HG03342 (cell line): Measurements from ENCODE around the gene KLRC2.
"Not testable (repeated sequence)": the region's sequence is repeated elsewhere in the genome, so short reads cannot be mapped to it uniquely, and the experiment has no call there.

Source experiments
- ATAC-seq: cut with Tn5 transposase; IDR thresholded peaks from one replicate; pipeline ENCODE4 v1.9.1; 2021; ENCODE audit warnings: mild to moderate bottlenecking, moderate library complexity; ENCODE audit not compliant: unreplicated experiment

KLRC2 gene

DNA sequence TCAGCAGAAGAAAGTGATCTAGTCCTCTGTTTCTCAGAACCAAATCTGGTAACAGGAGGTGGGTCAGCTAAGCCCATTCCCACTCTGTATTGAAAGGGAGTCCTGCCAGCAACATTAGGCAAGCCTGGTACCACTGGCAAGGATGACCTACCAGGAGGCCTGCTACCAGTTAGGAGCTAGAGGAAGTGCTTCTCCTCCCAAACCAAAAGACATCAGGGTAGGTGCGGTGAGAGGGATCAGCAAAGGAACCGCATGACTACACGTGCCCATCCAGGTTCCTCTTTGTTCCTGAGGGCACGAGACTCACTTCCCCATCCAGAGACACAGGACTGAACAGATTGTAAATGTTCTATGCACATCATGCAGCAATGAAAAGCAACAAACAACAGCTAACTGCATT lies 29.1 kb downstream of the KLRC2 start:
- ATAC-seq, result no peak

DNA sequence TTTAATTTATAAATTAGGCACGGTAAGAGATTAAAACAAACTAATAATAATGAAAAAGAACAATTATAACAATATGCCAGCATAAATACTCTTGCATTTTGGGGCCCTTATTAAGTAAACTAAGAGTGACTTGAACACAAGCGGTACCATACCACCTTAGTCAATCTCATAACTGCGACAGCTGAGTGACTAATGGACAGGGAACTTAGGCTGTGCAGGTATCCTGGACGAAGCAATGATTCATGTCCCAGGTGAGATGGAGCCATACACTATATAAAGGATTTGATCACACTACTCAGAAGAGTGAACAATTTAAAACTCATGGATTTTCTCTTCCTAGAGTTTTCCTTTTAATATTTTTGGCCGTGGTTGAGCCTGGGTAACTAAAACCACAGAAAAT lies 30.5 kb downstream of the KLRC2 start:
- ATAC-seq, result no peak

DNA sequence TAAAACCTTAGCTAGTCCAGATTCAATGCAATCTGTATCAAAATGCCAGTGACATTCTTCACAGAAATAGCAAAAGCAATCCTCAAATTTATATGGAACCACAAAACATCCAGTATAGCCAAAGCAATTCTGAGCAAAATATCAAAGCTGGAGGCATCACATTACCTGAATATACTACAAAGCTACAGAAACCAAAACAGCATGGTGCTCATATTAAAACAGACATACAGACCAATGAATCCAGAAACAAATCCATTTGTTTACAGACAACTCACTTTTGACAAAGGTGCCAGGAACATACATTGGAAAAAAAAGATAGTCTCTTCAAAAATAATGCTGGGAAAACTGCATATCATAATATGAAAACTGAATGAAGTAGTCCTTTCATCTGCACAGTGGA lies 31.0 kb downstream of the KLRC2 start:
- ATAC-seq, result no peak

DNA sequence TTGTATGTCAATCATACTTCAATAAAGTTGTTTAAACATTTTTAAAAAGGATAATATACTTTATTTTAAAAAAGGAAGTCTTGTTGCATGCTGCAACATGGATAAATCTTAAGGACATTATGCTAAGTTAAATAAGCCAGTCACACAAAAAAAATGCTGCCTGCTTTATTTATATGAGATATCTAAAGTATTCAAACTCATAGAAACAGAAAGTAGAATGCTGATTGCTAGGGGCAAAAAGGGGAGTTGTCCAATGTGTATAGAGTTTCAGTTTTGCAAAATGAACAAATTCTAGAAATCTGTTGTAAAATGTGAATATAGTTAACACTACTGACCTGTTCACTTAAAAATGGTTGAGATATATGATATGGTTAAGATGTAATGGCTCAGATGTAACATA lies 35.0 kb downstream of the KLRC2 start:
- ATAC-seq, result no peak

DNA sequence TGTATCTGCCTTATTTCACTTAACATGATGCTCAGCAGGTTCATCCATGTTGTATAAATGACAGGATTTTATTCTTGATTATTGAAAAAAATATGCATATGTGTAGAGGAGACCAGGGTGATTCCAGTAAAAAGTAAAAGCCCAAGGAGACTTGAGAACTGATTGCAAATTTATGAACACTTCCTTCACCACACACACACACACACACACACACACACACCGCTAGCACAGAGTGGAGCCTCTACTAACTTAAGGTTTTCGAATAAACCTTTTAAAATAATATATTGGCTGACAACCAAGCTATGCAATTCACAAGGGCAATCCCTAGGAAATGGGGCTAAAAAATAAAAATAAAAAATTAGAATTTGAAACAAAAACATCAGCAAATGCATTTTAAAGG lies 37.6 kb downstream of the KLRC2 start:
- no peak for ATAC-seq

DNA sequence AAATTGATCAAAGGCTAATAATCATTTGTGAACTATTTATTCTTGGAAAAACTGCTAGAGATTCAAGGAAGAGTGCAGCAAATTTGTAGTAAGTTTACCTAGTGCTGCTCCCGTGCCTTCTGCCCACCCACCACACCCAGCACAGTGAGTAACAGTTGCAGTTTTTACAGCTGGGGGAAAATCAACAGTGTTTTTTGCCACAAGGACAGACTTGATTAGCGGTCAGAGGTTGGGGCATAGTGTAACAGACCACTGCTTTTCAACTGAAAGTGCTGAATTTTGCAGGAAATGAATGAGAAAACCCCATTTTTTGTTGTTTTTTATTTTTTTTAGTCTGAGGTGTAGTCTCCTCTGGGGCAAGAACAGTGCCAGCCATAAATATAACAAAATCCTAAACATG lies 38.5 kb downstream of the KLRC2 start:
- ATAC-seq, result no peak

DNA sequence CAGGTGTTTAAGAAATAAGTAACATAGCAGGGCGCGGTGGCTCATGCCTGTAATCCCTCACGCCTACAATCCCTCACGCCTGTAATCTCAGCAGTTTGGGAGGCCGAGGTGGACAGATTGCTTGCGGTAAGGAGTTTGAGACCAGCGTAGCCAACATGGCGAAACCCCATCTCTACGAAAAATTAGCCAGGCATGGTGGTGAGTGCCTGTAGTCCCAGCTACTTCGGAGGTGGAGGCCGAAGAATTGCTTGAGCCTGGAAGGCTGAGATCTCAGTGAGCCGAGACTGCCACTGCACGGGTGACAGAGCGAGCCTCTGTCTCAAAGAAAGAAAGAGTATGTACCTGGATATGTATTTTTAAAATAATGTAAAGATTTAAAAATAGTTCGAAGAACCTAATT lies 39.6 kb downstream of the KLRC2 start:
- not testable (repeated sequence) for ATAC-seq

DNA sequence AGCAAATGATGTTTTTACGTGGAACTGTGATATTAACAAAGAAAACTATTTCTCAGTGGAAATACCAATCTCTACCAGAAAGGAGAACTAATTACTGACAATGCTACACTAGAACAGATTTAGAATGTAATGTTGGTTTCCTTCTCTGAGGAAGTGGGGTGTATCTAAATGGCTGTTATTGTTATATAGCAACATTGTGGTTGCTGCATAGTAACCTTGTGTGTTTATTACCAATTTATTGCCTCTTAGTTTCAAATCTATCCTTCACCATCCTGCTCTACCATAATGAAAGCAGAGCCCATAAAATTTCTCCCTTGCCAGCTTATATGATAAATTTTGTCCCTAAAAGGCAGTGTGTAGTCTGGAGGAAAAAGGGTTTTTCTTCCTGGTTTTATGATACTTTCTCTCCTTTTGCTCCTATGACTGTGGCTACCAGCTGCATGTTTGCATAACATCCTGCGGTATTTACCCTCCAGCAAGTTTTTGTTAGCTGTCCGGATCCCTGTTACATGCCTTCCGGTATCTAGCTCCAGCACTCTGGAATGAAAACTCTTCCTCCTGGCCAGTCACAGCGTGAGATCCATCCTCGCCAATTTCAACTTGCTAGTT lies 40.3 kb downstream of the KLRC2 start:
- peak; percentile 90 for ATAC-seq

DNA sequence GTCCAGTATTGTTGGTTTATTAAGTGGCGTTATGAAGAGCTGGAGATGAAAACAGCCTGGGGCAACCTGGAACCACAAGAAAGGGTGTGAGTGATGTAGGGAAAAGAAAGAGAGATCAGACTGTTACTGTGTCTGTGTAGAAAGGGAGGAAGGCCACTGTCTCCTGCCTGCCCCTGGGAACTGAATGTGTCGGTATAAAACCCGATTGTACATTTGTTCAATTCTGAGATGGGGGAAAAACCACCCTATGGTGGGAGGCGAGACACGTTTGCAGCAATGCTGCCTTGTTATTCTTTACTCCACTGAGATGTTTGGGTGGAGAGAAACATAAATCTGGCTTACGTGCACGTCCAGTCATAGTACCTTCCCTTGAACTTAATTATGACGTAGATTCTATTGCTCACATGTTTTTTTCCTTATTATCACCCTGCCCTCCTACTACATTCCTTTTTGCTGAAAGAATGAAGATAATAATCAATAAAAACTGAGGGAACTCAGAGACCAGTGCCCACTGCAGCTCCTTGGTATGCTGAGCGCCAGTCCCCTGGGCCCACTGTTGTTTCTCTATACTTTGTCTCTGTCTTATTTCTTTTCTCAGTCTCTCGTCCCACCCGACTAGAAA lies 41.2 kb downstream of the KLRC2 start:
- ATAC-seq, result not testable (repeated sequence)

DNA sequence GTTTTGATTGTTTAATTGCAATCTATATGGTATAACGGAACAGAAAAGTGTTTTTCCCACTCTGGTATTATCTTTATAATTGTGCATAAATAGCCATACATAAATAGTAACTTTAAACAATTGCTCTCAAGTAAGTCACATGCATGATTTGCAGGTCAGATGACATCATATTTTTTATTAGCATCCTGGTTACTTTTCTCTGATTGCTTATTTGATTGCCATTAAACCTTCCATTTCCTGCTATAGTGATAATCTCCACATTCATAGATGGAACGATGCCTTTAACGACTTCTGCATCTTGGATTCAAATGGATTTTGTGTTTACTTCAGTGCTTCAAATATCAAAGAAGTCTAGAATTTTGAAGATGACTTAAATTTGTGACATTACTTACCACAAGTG lies 42.5 kb downstream of the KLRC2 start:
- no peak for ATAC-seq

DNA sequence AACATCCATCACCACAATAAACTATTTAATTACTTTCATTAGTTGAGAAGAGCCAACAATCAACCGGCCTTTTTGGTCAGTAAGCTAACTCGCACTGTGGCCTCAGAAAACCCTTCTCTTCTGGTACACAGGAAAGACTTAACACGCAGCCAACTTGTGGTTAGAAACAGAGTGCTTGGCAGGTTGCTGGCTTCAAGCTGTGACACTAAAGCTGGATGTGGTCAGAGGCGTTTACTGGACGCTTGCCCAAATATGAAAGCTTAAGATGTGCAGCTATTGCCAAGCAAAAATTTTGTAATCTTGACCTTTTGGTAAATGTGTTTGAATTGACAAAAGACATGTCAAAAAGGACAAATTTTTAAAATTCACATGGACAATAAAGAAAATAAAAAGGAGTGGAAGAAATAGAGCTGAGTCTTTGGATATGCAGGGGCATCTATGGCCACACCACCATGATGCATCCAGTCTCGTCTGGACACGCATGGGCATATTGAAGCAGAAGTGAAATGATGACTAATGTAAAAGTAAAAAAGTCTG lies 43.3 kb downstream of the KLRC2 start:
- ATAC-seq, result peak; percentile 66

DNA sequence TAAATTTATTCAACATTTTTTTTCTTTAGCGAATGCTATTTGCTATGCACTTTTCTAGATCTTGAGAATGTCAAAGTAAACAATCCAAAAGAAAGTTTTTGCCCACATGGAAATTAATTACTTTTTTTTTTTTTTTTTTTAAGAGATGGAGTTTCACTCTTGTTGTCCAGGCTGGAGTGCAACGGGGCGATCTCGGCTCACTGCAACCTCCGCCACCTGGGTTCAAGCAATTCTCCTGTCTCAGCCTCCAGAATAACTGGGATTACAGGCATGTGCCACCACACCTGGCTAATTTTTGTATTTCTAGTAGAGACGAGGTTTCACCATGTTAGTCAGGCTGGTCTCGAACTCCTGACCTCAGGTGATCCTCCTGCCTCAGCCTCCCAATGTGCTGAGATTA lies 44.8 kb downstream of the KLRC2 start:
- ATAC-seq, result not testable (repeated sequence)

DNA sequence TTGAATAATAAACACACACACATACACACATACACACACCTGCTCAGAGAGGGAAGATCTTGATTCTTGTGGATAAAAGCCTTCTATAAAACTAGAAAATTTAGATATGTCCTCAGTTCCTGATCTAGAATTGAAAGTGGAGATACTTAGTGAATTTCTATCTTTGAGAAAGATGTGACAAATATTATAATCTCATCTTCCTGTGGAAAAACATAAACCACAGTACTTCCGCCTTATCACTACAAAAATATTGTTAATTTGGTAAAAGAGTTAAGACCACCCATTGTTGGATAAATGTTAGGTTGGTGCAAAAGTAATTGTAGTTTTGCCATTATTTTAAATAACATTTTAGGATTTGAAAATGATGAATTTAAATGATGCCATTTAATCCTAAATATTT lies 45.9 kb downstream of the KLRC2 start, which contains the start of gene KLRK1:
TSS of gene KLRK1 (minus strand) at position 138 of the 400 bp plus-strand sequence. CDS start 1,231 bp downstream, outside the sequence.
- no peak for ATAC-seq

DNA sequence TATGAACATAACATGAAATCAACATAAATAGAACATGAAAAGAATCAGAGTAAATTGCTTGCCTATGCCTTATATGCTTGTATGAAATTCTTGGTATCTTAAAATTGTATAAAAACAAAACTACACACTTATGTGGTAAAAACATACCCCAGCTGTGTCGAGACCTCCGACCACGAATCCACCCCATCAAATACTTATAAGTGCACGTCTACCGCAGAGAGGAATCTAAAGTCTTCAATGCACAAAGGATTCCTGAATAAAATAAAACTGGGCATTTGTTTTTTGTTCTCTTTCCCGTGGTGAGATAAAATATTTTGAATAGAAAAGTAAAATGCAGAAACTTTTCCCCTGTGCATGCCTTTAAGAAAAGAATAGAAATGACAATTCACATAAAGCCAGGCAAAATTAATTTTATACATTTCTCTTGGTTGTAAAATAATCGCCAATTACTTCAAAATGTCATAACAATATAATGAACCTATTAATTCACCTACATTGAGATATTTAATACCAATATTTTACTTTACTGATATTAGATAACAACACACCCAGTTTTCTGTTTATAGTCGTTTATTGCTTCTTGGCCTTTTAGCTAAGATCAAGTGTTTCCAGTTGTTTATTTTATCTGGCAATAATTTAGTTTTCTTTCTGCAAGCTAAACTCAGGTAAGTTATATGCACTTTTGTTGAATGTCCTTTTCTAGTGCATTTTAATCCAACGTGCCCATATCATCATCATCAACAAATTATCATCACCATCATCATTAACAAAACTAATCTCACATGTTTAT lies 47.0 kb downstream of the KLRC2 start:
- ATAC-seq, result no peak

DNA sequence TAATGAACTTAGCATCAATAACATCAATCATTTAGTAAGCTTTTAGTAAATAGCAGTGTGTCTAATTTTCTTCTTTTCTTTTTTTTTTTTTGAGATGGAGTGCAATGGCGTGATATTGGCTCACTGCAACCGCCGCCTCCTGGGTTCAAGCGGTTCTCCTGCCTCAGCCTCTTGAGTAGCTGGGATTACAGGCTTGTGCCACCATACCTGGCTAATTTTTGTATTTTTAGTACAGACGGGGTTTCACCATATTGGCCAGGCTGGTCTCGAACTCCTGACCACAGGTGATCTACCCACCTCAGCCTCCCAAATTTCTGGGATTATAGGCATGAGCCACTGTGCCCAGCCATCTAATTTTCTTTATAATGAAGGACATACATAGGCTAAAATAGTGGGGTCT lies 48.3 kb downstream of the KLRC2 start:
- not testable (repeated sequence) for ATAC-seq

DNA sequence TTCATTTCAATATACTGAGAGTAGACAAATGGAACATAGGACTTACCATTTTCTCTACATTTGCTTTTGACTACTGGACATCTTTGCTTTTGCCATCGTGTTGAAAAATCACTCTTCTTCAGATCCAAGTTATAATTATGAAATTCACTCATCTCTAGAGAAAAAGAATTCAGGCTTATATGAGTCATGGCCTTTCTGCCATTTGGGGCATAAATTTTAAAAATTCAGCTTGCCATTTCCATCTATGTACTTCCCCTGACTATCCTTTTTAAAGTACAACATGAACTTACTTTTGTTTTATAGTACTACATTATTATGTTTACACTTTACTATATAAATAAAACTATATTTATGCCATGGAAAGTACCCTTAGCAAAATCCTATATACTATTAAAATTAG lies 49.0 kb downstream of the KLRC2 start:
- ATAC-seq, result no peak

DNA sequence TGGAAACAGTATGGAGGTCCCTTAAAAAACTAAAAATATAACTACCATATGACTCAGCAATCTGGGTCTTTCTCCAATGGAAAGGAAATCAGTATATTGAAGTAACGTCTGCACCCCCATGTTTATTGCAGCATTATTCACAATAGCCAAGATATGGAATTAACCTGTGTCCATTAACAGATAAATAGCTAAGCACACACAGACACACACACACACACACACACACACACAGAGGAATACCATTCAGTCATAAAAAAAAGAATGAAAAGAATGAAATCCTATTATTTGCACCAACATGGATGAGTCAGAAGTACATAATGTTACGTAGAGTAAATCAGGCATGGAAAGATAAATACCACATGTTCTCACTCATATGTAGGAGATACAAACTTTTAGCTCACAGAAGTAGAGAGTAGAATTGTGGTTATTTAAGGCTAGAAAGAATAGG lies 50.6 kb downstream of the KLRC2 start:
- ATAC-seq, result no peak

DNA sequence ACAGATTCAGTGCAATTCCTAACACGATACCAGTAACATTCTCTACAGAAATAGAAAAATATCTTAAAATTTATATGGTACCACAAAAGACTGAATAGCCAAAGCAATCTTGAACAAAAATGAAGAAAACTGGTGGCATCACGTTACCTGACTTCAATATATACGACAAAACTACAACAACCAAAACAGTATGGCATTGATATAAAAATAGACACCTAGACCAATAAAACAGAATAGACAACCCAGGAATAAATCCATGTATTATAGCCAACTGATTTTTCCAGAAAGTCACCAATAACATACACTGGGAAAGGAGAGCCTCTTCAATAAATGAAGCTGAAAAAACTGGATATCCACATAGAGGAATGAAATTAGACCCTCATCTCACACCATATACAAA lies 51.6 kb downstream of the KLRC2 start:
- ATAC-seq, result no peak

DNA sequence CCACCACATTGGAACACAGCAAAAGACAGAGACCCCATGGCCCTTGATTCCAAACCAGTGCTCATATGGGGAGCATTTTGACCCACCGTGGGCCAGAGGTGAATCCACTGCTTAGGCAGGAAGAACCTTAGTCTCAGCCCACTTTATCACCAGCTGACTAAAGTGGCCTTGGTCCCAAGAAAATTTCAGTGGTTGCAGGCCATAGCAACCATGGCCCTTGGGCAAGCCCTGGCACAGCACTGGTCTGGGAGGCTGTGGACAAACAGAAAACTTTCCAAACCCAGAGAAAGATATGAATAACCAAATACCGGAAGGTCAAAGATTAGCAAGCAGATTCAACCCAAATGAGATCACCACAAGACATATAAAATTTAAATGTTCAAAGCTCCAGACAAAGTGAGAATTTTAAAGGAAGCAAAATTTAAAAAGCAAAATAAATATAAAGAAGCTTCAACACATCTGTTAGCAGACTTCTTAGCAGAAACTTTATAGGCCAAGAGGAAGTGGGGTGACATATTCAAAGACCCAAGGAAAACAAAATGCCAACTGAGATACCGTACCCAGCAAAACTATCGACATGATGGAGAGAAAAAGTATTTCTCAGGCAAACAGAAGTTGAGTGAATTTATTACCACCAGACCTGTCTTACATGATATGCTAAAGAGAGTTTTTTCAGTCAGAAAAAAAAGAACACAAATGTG lies 53.7 kb downstream of the KLRC2 start:
- no peak for ATAC-seq
